Caco-2 (cell line): Measurements from ENCODE around the gene GIMAP2. TPM values are rescaled to one million over a fixed set of nuclear protein-coding genes. Genes with fewer than 3 reads are reported as not detected.

ENCODE experiments used
- BruUV-seq: library from RNA; stranded (reverse); fragments of 400-500 nt; replicated peaks from 2 replicates; lab custom pipeline; 2021; lab: Mats Ljungman, UMichigan
- CTCF ChIA-PET: fragments of 300-600 bp; sonication (Branson Sonifier 250); formaldehyde crosslinking; loops from one replicate; lab custom pipeline; 2022; ENCODE audit warnings: antibody characterized with exemption; lab: Charles Lee
- POLR2A ChIA-PET: fragments of 300-600 bp; sonication (Branson Sonifier 250); formaldehyde crosslinking; loops from one replicate; lab custom pipeline; 2022; ENCODE audit warnings: antibody characterized with exemption; lab: Charles Lee
- DNase-seq, 2 experiments: peaks; one replicate each; pipeline versions ENCODE4 v3.0.0 to v3.0.0-alpha.2; 2020 to 2022
- H3K27me3 ChIP-seq: replicated peaks from 2 replicates; pipeline ENCODE4 v1.6.0; 2011; ENCODE audit warnings: low read length; ENCODE audit not compliant: control insufficient read depth, insufficient read depth
- H3K36me3 ChIP-seq: 2 replicates; pipeline ENCODE4 v1.5.1; 2011; ENCODE audit warnings: low read length; ENCODE audit not compliant: control insufficient read depth, insufficient read depth
- H3K4me1 ChIP-seq: fragments of 250-450 bp; sonication (Bioruptor Pico); 2 replicates; pipeline ENCODE4 v1.5.1; 2020; ENCODE audit warnings: mild to moderate bottlenecking
- H3K4me3 ChIP-seq: 2 replicates; pipeline ENCODE4 v1.5.1; 2011; ENCODE audit warnings: low read depth, mild to moderate bottlenecking, control low read depth, low read length
- H3K9me3 ChIP-seq: fragments of 250-450 bp; sonication (Bioruptor Pico); 2 replicates; pipeline ENCODE4 v1.5.1; 2020; ENCODE audit warnings: mild to moderate bottlenecking, moderate library complexity
- H3K27ac Mint-ChIP-seq: one replicate; pipeline ENCODE4 v1.8.0; 2022; ENCODE audit warnings: mixed read lengths; ENCODE audit not compliant: unreplicated experiment
- H3K27me3 Mint-ChIP-seq: one replicate; pipeline ENCODE4 v1.8.0; 2022; ENCODE audit warnings: mixed read lengths; ENCODE audit not compliant: insufficient read depth, unreplicated experiment
- H3K36me3 Mint-ChIP-seq: one replicate; pipeline ENCODE4 v1.8.0; 2022; ENCODE audit warnings: mild to moderate bottlenecking, mixed read lengths; ENCODE audit not compliant: insufficient read depth, unreplicated experiment
- H3K4me1 Mint-ChIP-seq: one replicate; pipeline ENCODE4 v1.8.0; 2022; ENCODE audit warnings: low read depth, mixed read lengths; ENCODE audit not compliant: unreplicated experiment
- H3K4me3 Mint-ChIP-seq: one replicate; pipeline ENCODE4 v1.8.0; 2022; ENCODE audit warnings: mild to moderate bottlenecking, moderate library complexity, mixed read lengths; ENCODE audit not compliant: unreplicated experiment
- H3K9me3 Mint-ChIP-seq: one replicate; pipeline ENCODE4 v1.8.0; 2022; ENCODE audit warnings: mixed read lengths; ENCODE audit not compliant: unreplicated experiment
- CTCF ChIP-seq, 2 experiments: fragments of 200-600 bp in 1 of 2; IDR thresholded peaks; 1 replicate in 1 of 2; 2 replicates in 1 of 2; pipeline versions ENCODE4 v1.5.1 to v1.8.0; 2011 to 2022; ENCODE audit warnings: antibody characterized with exemption in 1 of 2, control low read depth in 1 of 2, inconsistent platforms in 1 of 2, low read depth in 1 of 2, low read length in 1 of 2, mild to moderate bottlenecking in 1 of 2, moderate library complexity in 1 of 2; ENCODE audit not compliant: insufficient read depth in 1 of 2, severe bottlenecking in 1 of 2, unreplicated experiment in 1 of 2
- intact Hi-C: fragments of 100-400 bp; cut with micrococcal nuclease; formaldehyde crosslinking; loops from one replicate; pipeline ENCODE4 v1.10.0; 2022; ENCODE audit not compliant: unreplicated experiment
- total RNA-seq: library from RNA; stranded (reverse); gene quantifications from 2 replicates; pipeline ENCODE4 v1.2.3, GENCODE V29; 2022

Gene GIMAP2
- total RNA-seq, 1 experiment from 2014 or later, result not detected

- no peak for TF ChIP-seq CTCF (IDR thresholded peaks at IDR 0.05; ENCODE audit: insufficient read depth in 1 of 2, low read depth in 1 of 2, low read length in 1 of 2, severe bottlenecking in 1 of 2, unreplicated experiment in 1 of 2)
- BruUV-seq, result no TSS peak
- Mint-ChIP-seq H3K9me3 (peaks cover 10% of the 10 kb centered on the region), H3K27me3 (peaks cover 8% of the 10 kb centered on the region), H3K4me3 (no peak overlapping the region), H3K4me1 (no peaks in the 10 kb centered on the region), H3K36me3 (no peaks in the 10 kb centered on the region), H3K27ac (no peak overlapping the region)
- H3K27me3 ChIP-seq, result no peaks in the 10 kb centered on the region
- H3K4me1 ChIP-seq, result no peaks in the 10 kb centered on the region
- no peak for DNase-seq
- no peak overlapping the region for H3K4me3 ChIP-seq
- intact Hi-C loops, result no loop called here
- CTCF ChIA-PET, result no interaction called here
- POLR2A ChIA-PET, result no interaction called here
- H3K9me3 ChIP-seq, result peaks cover 5% of the 10 kb centered on the region
- no peaks in the 10 kb centered on the region for H3K36me3 ChIP-seq
These were observed 20.3 kb upstream of the GIMAP2 start for GRCh38 chr7:150665089-150665748.

GRCh38 chr7:150665896-150666295, 19.6 kb upstream of the GIMAP2 start:
- no peak for DNase-seq
- ChIA-PET CTCF (no interaction called here), POLR2A (no interaction called here)
- no TSS peak for BruUV-seq
- H3K4me1 ChIP-seq, result no peaks in the 10 kb centered on the region
- Mint-ChIP-seq H3K4me1 (no peaks in the 10 kb centered on the region), H3K4me3 (no peak overlapping the region), H3K27ac (no peak overlapping the region), H3K27me3 (peaks cover 6% of the 10 kb centered on the region), H3K9me3 (peaks cover 10% of the 10 kb centered on the region), H3K36me3 (no peaks in the 10 kb centered on the region)
- no peak overlapping the region for H3K4me3 ChIP-seq
- peaks cover 5% of the 10 kb centered on the region for H3K9me3 ChIP-seq
- intact Hi-C loops, result no loop called here
- H3K27me3 ChIP-seq, result no peaks in the 10 kb centered on the region
- H3K36me3 ChIP-seq, result no peaks in the 10 kb centered on the region
- no peak for TF ChIP-seq CTCF (IDR thresholded peaks at IDR 0.05; ENCODE audit: insufficient read depth in 1 of 2, low read depth in 1 of 2, low read length in 1 of 2, severe bottlenecking in 1 of 2, unreplicated experiment in 1 of 2)

GRCh38 chr7:150666412-150666811, 19.1 kb upstream of the GIMAP2 start:
- TF ChIP-seq CTCF (IDR thresholded peaks at IDR 0.05; ENCODE audit: insufficient read depth in 1 of 2, low read depth in 1 of 2, low read length in 1 of 2, severe bottlenecking in 1 of 2, unreplicated experiment in 1 of 2), result no peak
- POLR2A ChIA-PET, result no interaction called here
- peaks cover 10% of the 10 kb centered on the region for H3K9me3 Mint-ChIP-seq
- Histone ChIP-seq H3K4me3 (no peak overlapping the region), H3K27me3 (no peaks in the 10 kb centered on the region), H3K4me1 (no peaks in the 10 kb centered on the region), H3K36me3 (no peaks in the 10 kb centered on the region), H3K9me3 (peaks cover 5% of the 10 kb centered on the region)
- no peak overlapping the region for H3K4me3 Mint-ChIP-seq
- intact Hi-C loops, result no loop called here
- H3K4me1 Mint-ChIP-seq, result no peaks in the 10 kb centered on the region
- H3K36me3 Mint-ChIP-seq, result no peaks in the 10 kb centered on the region
- H3K27me3 Mint-ChIP-seq, result peaks cover 5% of the 10 kb centered on the region
- DNase-seq, result no peak
- CTCF ChIA-PET, result no interaction called here
- no peak overlapping the region for H3K27ac Mint-ChIP-seq
- no TSS peak for BruUV-seq
